ENCODE data around the gene SGCD.

GRCh38 chr5:156419661-156420060 lies 92.7 kb downstream of the SGCD start:
- TF ChIP-seq CTCF (IDR thresholded peaks at IDR 0.05) (no peak), POLR2A (IDR thresholded peaks at IDR 0.05) (no peak)
